Liver (tissue), 9 donors: ENCODE data around the gene MYO10. TPM values are rescaled to one million over a fixed set of nuclear protein-coding genes. Genes with fewer than 3 reads are reported as not detected.

Experiments
- DNase-seq: peaks from one replicate; pipeline ENCODE4 v3.0.0-alpha.2; 2017; ENCODE audit warnings: low spot score
- H3K27ac ChIP-seq, 2 donors: one replicate each; pipeline ENCODE4 v1.7.0; 2013; ENCODE audit warnings: inconsistent platforms in 2 of 2, low read length in 2 of 2, control low read depth in 1 of 2, low read depth in 1 of 2, mild to moderate bottlenecking in 1 of 2
- H3K27me3 ChIP-seq, 4 donors: one replicate each; pipeline versions ENCODE4 v1.6.1 to v1.7.0; 2013; ENCODE audit warnings: low read length in 3 of 4, inconsistent platforms in 1 of 4, mild to moderate bottlenecking in 1 of 4, moderate library complexity in 1 of 4; ENCODE audit not compliant: control insufficient read depth in 4 of 4, insufficient read depth in 4 of 4
- H3K36me3 ChIP-seq, 4 donors: one replicate each; pipeline versions ENCODE4 v1.6.1 to v1.7.0; 2013; ENCODE audit warnings: low read length in 3 of 4, mild to moderate bottlenecking in 3 of 4, low read depth in 1 of 4, moderate library complexity in 1 of 4; ENCODE audit not compliant: control insufficient read depth in 4 of 4, insufficient read depth in 3 of 4
- H3K4me1 ChIP-seq, 4 donors: one replicate each; pipeline versions ENCODE4 v1.6.1 to v1.7.0; 2013; ENCODE audit warnings: low read length in 3 of 4, mild to moderate bottlenecking in 3 of 4, moderate library complexity in 1 of 4; ENCODE audit not compliant: control insufficient read depth in 4 of 4, insufficient read depth in 4 of 4
- H3K4me3 ChIP-seq, 3 donors: one replicate each; pipeline versions ENCODE4 v1.6.1 to v1.7.0; 2013; ENCODE audit warnings: low read length in 3 of 3, control low read depth in 1 of 3, low read depth in 1 of 3, mild to moderate bottlenecking in 1 of 3
- H3K9ac ChIP-seq, 2 donors: one replicate each; pipeline ENCODE4 v1.7.0; 2013; ENCODE audit warnings: low read length in 2 of 2, mild to moderate bottlenecking in 2 of 2, moderate library complexity in 2 of 2, control low read depth in 1 of 2, low read depth in 1 of 2
- H3K9me3 ChIP-seq, 4 donors: one replicate each; pipeline versions ENCODE4 v1.6.1 to v1.7.0; 2013; ENCODE audit warnings: low read length in 3 of 4; ENCODE audit not compliant: control insufficient read depth in 4 of 4
- EGR1 ChIP-seq, 2 donors: IDR thresholded peaks; 2 replicates each; pipeline ENCODE4 v1.6.1; 2016 to 2018; ENCODE audit warnings: antibody characterized with exemption in 2 of 2, low read depth in 2 of 2
- FOXA1 ChIP-seq: IDR thresholded peaks from 2 replicates; pipeline ENCODE4 v1.6.1; 2016; ENCODE audit warnings: antibody characterized with exemption
- FOXA2 ChIP-seq: IDR thresholded peaks from 2 replicates; pipeline ENCODE4 v1.6.1; 2016; ENCODE audit warnings: antibody characterized with exemption
- GABPA ChIP-seq, 2 donors: IDR thresholded peaks in 1 of 2; conservative IDR thresholded peaks in 1 of 2; 2 replicates each; pipeline ENCODE4 v1.6.1; 2016; ENCODE audit warnings: antibody characterized with exemption in 2 of 2, mild to moderate bottlenecking in 1 of 2, moderate library complexity in 1 of 2
- HNF4A ChIP-seq, 2 donors: conservative IDR thresholded peaks; 2 replicates each; pipeline ENCODE4 v1.6.1; 2016; ENCODE audit warnings: antibody characterized with exemption in 2 of 2, mild to moderate bottlenecking in 2 of 2
- HNF4G ChIP-seq: IDR thresholded peaks from 2 replicates; pipeline ENCODE4 v1.6.1; 2016; ENCODE audit warnings: antibody characterized with exemption
- JUND ChIP-seq, 2 donors: IDR thresholded peaks; 2 replicates each; pipeline ENCODE4 v1.6.1; 2016; ENCODE audit warnings: antibody characterized with exemption in 2 of 2
- NR2F2 ChIP-seq: IDR thresholded peaks from 2 replicates; pipeline ENCODE4 v1.6.1; 2016; ENCODE audit warnings: antibody characterized with exemption
- RAD21 ChIP-seq, 2 donors: IDR thresholded peaks; 2 replicates each; pipeline ENCODE4 v1.6.1; 2016; ENCODE audit warnings: antibody characterized with exemption in 2 of 2, mild to moderate bottlenecking in 2 of 2
- RXRA ChIP-seq, 2 donors: IDR thresholded peaks; 2 replicates each; pipeline ENCODE4 v1.6.1; 2017 to 2018; ENCODE audit warnings: antibody characterized with exemption in 2 of 2, mild to moderate bottlenecking in 1 of 2
- SP1 ChIP-seq: IDR thresholded peaks from 2 replicates; pipeline ENCODE4 v1.6.1; 2018; ENCODE audit warnings: antibody characterized with exemption, mild to moderate bottlenecking
- TAF1 ChIP-seq: conservative IDR thresholded peaks from 2 replicates; pipeline ENCODE4 v1.6.1; 2016; ENCODE audit warnings: antibody characterized with exemption, mild to moderate bottlenecking
- YY1 ChIP-seq: IDR thresholded peaks from 2 replicates; pipeline ENCODE4 v1.6.1; 2016; ENCODE audit warnings: antibody characterized with exemption, mild to moderate bottlenecking
- WGBS: extraction: QIAGEN DNeasy Blood & Tissue Kit; methylation state at CpG from one replicate; pipeline ENCODE4 v1.1.7; 2013; 5-methylcytosine and 5-hydroxymethylcytosine counted together
- polyA plus RNA-seq, 2 donors: library from polyadenylated mRNA; stranded (reverse) in 1 of 2; unstranded in 1 of 2; fragments of 200-250 nt in 1 of 2; fragments of >200 nt in 1 of 2; fragmentation: Nextera tagmentation in 1 of 2; extraction: Ambion mirVana in 1 of 2; gene quantifications; one replicate each; pipeline versions ENCODE4 v1.2.1 to v1.2.3, GENCODE V29; 2013 to 2015
- total RNA-seq, 2 donors: library from RNA; depleted of rRNA; stranded (reverse); fragments of >200 nt; gene quantifications; one replicate each; pipeline ENCODE4 v1.2.3, GENCODE V29; 2014
- TF ChIP-seq, protein P1 (sequence below): IDR thresholded peaks from 2 replicates; pipeline ENCODE4 v1.6.1; 2016; ENCODE audit warnings: antibody characterized with exemption
- TF ChIP-seq, protein P2 (sequence below): IDR thresholded peaks from 2 replicates; pipeline ENCODE4 v1.6.1; 2016; ENCODE audit warnings: antibody characterized with exemption, mild to moderate bottlenecking
- TF ChIP-seq, protein P3 (sequence below): fragments of 150-350 bp; IDR thresholded peaks from 2 replicates; pipeline ENCODE4 v1.5.1; 2017; ENCODE audit warnings: improper control_type of control experiment, low read depth, low read length; ENCODE audit not compliant: missing input control
- TF ChIP-seq, protein P4 (sequence below): IDR thresholded peaks from 2 replicates; pipeline ENCODE4 v1.6.1; 2016; ENCODE audit warnings: antibody characterized with exemption
- TF ChIP-seq, protein P5 (sequence below): IDR thresholded peaks from 2 replicates; pipeline ENCODE4 v1.6.1; 2016; ENCODE audit warnings: antibody characterized with exemption
- donor health status: healthy.
- donor health status: healthy.
- donor health status: healthy.
- donor health status: healthy.
- donor health status: healthy.

MYO10 gene
- total and polyA plus RNA-seq, 4 donors = 4.3 to 15.3 (median 7.1) TPM

DNA sequence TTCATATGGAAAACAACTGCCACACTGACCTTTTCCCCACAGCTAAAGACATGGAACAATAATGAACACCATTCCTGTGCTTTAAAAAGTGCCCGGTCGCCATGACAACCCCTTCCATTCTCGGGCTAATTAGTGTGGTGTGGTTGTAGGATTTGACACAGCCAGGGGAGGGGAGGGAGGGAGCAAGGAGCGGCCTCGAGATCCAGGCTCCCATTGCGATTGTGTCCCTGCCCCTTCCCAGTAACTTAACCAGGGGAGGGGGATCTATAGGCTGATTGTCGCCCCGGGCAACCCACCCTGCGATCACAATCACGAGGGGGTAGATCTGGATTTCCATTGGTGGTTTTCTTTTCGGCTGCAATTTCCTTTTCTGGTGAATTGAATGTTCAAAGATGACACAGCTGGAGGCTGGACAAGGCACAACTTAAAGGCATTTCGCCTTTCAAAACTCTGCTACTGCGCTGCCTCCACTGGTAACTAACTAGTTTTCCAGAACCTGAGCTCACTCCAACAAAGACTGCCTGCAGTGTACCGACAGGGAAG lies 222.6 kb downstream of the MYO10 start:
- Histone ChIP-seq H3K4me3 (no peak overlapping the region), H3K27me3 (peaks cover 0 to 3% (median under 1%) of the 10 kb centered on the region in 4 donors), H3K9me3 (no peaks in the 10 kb centered on the region), H3K27ac (no peak overlapping the region), H3K36me3 (no peaks in the 10 kb centered on the region), H3K9ac (no peak overlapping the region), H3K4me1 (no peaks in the 10 kb centered on the region)
- no peak for DNase-seq
- 29% methylated on average over 14 of the region's 14 CpGs for WGBS
- TF ChIP-seq HNF4G = no peak
- no peak for TF ChIP-seq EGR1 (IDR thresholded peaks at IDR 0.05; ENCODE audit: low read depth in 2 of 2)
- TF ChIP-seq GABPA (IDR thresholded peaks at IDR 0.05 in 1 of 2, conservative IDR thresholded peaks at IDR 0.05 in 1 of 2) = no peak
- TF ChIP-seq, protein P1, sequence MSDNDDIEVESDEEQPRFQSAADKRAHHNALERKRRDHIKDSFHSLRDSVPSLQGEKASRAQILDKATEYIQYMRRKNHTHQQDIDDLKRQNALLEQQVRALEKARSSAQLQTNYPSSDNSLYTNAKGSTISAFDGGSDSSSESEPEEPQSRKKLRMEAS = no peak
- no peak for TF ChIP-seq SP1
- no peak for TF ChIP-seq TAF1
- no peak for TF ChIP-seq FOXA1
- TF ChIP-seq, protein P2, sequence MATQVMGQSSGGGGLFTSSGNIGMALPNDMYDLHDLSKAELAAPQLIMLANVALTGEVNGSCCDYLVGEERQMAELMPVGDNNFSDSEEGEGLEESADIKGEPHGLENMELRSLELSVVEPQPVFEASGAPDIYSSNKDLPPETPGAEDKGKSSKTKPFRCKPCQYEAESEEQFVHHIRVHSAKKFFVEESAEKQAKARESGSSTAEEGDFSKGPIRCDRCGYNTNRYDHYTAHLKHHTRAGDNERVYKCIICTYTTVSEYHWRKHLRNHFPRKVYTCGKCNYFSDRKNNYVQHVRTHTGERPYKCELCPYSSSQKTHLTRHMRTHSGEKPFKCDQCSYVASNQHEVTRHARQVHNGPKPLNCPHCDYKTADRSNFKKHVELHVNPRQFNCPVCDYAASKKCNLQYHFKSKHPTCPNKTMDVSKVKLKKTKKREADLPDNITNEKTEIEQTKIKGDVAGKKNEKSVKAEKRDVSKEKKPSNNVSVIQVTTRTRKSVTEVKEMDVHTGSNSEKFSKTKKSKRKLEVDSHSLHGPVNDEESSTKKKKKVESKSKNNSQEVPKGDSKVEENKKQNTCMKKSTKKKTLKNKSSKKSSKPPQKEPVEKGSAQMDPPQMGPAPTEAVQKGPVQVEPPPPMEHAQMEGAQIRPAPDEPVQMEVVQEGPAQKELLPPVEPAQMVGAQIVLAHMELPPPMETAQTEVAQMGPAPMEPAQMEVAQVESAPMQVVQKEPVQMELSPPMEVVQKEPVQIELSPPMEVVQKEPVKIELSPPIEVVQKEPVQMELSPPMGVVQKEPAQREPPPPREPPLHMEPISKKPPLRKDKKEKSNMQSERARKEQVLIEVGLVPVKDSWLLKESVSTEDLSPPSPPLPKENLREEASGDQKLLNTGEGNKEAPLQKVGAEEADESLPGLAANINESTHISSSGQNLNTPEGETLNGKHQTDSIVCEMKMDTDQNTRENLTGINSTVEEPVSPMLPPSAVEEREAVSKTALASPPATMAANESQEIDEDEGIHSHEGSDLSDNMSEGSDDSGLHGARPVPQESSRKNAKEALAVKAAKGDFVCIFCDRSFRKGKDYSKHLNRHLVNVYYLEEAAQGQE = no peak
- no peak for TF ChIP-seq YY1
- no peak for TF ChIP-seq HNF4A (conservative IDR thresholded peaks at IDR 0.05)
- TF ChIP-seq NR2F2 = no peak
- no peak for TF ChIP-seq RAD21 (IDR thresholded peaks at IDR 0.05)
- TF ChIP-seq FOXA2 = no peak
- TF ChIP-seq, protein P3, sequence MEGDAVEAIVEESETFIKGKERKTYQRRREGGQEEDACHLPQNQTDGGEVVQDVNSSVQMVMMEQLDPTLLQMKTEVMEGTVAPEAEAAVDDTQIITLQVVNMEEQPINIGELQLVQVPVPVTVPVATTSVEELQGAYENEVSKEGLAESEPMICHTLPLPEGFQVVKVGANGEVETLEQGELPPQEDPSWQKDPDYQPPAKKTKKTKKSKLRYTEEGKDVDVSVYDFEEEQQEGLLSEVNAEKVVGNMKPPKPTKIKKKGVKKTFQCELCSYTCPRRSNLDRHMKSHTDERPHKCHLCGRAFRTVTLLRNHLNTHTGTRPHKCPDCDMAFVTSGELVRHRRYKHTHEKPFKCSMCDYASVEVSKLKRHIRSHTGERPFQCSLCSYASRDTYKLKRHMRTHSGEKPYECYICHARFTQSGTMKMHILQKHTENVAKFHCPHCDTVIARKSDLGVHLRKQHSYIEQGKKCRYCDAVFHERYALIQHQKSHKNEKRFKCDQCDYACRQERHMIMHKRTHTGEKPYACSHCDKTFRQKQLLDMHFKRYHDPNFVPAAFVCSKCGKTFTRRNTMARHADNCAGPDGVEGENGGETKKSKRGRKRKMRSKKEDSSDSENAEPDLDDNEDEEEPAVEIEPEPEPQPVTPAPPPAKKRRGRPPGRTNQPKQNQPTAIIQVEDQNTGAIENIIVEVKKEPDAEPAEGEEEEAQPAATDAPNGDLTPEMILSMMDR = no peak
- TF ChIP-seq, protein P4, sequence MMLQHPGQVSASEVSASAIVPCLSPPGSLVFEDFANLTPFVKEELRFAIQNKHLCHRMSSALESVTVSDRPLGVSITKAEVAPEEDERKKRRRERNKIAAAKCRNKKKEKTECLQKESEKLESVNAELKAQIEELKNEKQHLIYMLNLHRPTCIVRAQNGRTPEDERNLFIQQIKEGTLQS = no peak
- TF ChIP-seq RXRA (IDR thresholded peaks at IDR 0.05) = no peak

DNA sequence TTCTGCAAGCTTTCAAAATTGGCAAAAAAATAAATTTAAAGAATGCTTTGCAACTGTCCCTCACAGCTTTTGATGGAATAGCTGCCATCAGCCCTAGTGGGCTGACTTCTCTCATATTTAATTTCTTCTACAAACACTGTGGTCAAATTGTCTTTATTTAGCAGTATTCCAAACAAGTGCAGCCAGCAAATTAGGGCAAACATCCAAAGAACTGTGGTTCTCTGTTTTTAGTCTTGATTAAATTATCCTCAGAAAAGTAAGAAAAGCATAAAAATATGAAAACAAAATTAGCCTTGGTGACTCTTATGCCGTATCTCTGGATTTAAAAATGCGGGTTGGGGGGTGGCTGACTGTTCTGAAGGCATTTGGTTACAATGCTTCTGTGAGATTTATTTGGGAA lies 223.5 kb downstream of the MYO10 start:
- no peaks in the 10 kb centered on the region for H3K36me3 ChIP-seq
- no peaks in the 10 kb centered on the region for H3K9me3 ChIP-seq
- no peaks in the 10 kb centered on the region for H3K4me1 ChIP-seq
- DNase-seq = no peak
- H3K4me3 ChIP-seq = no peak overlapping the region
- H3K27ac ChIP-seq = no peak overlapping the region
- H3K9ac ChIP-seq = no peak overlapping the region
- H3K27me3 ChIP-seq = peaks cover 0 to 3% (median under 1%) of the 10 kb centered on the region in 4 donors
- 83% methylated on average over 2 of the region's 2 CpGs for WGBS
- no peak for TF ChIP-seq JUND (IDR thresholded peaks at IDR 0.05)
- TF ChIP-seq, protein P1 = no peak
- no peak for TF ChIP-seq SP1
- TF ChIP-seq, protein P4 = no peak
- no peak for TF ChIP-seq NR2F2
- no peak for TF ChIP-seq RAD21 (IDR thresholded peaks at IDR 0.05)
- no peak for TF ChIP-seq TAF1
- no peak for TF ChIP-seq FOXA1
- no peak for TF ChIP-seq HNF4A (conservative IDR thresholded peaks at IDR 0.05)
- TF ChIP-seq HNF4G = no peak
- no peak for TF ChIP-seq EGR1 (IDR thresholded peaks at IDR 0.05; ENCODE audit: low read depth in 2 of 2)
- TF ChIP-seq, protein P5, sequence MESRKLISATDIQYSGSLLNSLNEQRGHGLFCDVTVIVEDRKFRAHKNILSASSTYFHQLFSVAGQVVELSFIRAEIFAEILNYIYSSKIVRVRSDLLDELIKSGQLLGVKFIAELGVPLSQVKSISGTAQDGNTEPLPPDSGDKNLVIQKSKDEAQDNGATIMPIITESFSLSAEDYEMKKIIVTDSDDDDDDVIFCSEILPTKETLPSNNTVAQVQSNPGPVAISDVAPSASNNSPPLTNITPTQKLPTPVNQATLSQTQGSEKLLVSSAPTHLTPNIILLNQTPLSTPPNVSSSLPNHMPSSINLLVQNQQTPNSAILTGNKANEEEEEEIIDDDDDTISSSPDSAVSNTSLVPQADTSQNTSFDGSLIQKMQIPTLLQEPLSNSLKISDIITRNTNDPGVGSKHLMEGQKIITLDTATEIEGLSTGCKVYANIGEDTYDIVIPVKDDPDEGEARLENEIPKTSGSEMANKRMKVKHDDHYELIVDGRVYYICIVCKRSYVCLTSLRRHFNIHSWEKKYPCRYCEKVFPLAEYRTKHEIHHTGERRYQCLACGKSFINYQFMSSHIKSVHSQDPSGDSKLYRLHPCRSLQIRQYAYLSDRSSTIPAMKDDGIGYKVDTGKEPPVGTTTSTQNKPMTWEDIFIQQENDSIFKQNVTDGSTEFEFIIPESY = no peak
- TF ChIP-seq FOXA2 = no peak
- TF ChIP-seq, protein P3 = no peak
